K562 treated with DMSO at 1 percent for 48 hours (cell line): ENCODE results near the gene ADAMTS20. TPM values are rescaled to one million over a fixed set of nuclear protein-coding genes. Genes with fewer than 3 reads are reported as not detected.

Experiments used
- total RNA-seq: library from RNA; unstranded; fragments of 300-600 nt; gene quantifications from 2 replicates; pipeline ENCODE4 v1.2.3, GENCODE V29; 2022; ENCODE audit warnings: low replicate concordance; ENCODE audit errors: extremely low read depth

Gene ADAMTS20
- total RNA-seq: not detected in 2 replicates

GRCh38 chr12:43551971-43552559 is at the start of gene ADAMTS20:
Gene ADAMTS20, minus strand, starts transcription at chr12:43552203. Its CDS starts 282 bp downstream, at chr12:43551921.

Other genes starting within 250 kb of the ADAMTS20 start
- gene PUS7L, start 206.6 kb upstream of the ADAMTS20 start, total RNA-seq: not detected in 2 replicates
- gene IRAK4, start 206.7 kb upstream of the ADAMTS20 start, total RNA-seq: not detected in 2 replicates